HS-5 (cell line): ENCODE measurements around the gene ASF1B.
A peak's percentile ranks its signal among the peaks of the same experiment; 100 is the strongest.

ENCODE experiments used
- DNase-seq: peaks from one replicate; pipeline ENCODE4 v3.0.0-alpha.2; 2012; ENCODE audit warnings: low read depth

The ASF1B gene

DNA sequence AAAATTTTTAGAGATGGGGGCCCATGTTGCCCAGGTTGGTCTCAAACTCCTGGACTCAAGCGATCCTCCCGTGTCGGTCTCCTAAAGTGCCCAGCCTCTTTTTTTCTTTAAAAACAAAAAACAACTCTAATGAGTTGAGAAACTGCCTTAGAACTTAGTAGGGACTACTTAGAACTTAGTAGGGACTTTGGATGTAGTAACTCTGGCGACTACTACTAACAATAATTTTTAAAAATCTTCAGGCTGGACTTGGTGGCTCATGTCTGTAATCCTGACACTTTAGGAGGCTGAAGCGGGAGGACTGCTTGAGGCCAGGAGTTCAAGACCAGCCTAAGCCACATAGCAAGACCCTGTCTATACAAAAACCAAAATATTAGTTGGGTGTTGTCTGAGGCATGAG is 50.3 kb downstream of the ASF1B start:
- no peak for DNase-seq

DNA sequence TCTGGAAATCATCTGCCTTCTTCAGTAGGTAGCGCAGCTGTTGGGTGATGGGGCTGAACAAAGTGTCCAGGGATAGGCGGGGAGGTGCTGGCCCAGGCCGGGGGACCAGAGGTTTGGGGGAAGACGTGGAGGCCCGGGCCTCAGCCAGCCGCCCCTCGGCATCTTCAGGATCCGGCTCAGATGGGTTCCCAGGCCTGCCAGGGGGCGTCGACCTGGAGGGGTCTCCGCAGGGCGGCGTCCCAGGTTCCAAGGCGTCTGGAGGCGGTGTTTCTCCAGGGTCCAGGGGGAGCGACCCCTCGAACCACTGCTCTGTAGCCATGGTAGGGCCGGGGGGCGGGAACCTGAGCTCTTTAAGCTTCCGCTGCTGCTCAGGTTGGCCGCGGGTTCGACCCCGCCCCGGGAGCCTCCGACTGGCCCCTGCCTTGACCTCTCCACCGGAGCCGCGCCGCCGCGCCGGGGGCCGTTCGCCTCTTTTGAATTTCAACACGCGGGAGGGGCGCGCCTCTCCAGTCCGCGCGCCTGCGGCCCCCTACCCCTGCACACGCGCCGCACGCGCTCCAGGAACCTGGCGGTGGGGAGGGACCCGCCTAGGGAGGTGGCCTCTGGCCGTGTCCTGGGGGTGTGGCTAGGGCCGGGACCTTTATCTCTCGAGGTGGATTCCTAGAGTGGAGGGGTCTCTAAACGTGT is 50.9 kb downstream of the ASF1B start, which contains the start of gene C19orf67:
TSS of gene C19orf67 (minus strand) at position 475 of the 687 bp plus-strand sequence. CDS start at position 319, 156 bp downstream.
- DNase-seq, result no peak

DNA sequence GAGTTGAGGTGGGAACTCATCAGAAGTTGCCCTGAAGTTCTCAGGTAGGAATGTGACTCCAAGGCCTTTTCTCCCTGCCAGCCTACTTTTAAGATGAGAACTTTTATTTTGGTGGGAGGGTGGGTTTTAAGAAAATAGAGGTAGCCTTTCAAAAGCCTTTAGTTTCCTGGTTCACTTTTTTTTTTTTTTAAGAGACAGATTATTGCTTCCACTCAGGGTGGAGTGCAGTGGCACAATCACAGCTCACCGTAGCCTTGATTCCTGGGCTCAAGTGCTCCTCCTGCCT is 53.8 kb downstream of the ASF1B start:
- no peak for DNase-seq

DNA sequence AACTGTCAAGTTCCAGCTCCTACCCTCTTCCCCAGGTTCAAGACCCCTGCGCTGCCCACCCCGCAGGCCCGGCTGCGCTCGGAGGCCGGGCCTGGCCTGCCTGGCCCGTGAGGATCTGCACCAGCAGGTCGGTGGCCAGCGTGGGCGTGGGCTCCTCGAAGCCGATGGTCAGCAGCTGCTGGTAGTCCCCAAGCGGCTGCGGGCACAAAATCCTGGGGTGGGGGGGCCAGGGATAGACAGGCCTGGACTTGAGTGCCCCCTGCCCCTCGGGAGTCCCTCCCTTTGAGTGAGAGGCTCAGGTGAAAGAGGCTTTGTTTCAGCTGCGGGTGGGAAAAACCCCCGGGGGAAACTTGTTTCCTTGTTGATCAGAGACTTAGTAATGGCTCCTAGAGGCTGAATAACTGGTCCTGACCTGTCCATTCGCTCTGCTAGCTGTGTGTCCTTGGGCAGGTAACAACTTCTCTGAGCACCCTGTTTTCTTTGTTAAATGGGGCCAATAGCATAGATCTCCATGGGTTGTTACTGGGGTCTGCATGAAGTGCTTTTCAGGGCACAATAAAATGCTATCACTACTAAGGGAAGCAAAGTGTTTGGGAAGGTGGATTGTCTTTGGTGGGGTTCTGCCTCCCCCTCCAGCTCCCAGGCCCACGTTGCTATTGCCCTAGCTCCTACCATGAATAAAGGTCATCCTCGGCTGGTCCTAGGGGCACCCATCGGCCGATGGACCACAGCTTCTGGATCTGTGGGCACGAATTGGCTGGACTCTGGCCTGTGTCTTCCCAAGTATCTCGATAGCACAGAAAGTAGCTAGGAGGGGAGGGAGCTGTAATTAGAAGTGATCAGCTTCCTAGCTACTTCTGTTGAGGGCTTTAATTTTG is 54.4 kb downstream of the ASF1B start:
- DNase-seq, result no peak

DNA sequence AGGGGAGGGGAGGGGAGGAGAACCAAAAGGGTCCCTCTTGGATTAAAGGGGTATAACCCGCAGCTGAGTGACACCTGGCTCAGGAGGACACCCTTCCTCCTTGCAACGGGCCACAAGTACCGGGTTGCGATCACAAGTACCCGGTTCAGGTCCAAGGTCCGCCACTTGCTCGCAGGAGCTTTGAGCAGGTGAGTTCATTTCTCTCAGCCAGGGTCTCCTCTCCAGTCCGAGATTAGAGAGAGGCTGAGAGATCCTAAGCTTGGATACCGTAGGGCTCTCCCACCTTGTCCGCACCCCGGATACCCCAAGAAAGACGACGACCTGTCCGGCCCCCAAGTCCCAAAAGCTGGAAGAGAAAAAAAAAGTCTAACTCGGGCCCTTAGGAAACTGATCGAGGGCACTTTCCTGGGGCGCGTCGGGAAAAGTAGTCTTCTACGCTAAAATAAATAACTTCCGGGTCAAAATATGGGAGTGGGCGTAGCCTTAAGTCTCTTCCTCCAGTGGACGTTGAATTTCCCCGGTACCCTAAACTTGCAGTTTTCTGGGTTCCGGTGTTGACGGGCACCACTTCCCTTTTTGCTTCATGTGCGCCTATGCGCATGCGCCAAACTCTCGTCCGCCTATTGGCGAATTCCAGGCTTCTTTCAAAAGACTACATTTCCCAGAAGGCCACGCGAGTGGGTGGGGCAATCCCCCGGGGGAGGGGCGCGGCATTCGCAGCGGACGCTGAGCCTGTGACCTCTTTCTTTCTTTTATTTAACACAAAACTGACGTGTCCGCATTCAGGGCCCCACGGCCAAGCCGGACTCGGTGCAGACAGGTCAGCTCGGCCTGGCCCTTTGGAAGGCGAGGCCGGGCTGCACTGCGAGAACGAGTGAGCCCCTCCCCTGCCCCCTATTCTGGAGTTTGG is 55.2 kb downstream of the ASF1B start:
- peak; percentile 100 for DNase-seq

DNA sequence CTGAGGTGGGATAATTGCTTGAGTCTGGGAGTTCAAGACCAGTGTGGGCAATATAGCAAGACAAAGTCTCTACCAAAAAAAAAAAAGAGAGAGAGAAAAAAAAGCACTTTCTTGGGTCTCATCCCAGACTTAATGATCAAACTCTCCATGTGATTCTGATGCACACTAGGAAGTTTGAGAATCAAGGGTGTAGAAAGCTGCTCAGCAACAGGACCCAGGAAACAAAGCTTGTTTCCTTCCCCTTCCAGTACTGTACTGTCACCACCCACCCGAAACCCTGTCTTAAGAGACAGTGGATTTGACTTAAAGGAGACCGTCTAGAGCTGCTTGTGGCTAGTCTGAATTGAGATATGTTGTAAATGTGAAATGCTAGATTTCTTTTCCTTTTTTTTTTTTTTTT is 58.0 kb downstream of the ASF1B start:
- no peak for DNase-seq

DNA sequence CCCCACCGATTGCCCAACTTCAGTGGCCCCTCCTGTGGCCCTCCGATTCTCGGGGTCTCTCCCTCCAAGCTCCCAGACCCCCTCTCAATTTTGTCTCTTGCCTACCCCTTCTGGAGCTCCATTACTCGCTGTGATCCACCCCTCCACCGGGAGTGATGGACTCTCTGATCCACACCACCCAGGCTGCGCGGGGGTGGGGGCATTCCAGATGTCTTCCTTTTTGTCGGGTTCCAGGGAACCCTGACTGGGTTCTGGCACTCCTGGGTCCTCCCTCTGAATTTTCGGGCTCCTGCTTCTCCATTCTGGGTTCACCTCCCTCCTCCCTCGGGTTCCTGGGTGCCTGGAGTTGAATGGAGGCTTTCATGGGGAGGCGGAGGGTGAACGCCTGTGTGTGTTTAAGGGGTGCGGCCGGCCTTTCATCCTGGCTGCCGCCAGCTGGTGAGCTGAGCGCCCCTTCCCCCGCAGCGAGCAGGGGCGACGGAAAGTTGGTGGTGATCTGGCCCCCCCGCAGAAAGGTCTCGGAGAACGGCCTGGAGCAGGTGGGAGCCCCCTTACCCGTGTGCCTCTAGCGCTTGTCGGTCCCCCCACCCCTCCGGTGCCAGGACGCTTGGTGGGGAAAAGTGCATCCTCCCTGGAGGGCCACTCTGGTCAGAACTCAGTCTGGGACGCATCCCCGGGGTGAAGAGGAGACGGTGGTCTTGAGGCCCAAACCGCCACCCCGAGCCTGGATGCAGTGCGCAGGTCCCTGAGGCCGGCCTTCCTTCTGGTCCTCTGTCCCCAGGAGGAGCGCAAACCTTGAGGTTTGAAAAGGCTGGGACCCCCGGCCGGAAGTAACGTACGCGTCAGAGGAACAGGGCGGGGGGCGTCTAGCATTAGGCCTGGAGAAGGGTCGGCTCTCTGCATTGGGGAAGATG is 62.2 kb downstream of the ASF1B start:
- DNase-seq, result peak; percentile 35

DNA sequence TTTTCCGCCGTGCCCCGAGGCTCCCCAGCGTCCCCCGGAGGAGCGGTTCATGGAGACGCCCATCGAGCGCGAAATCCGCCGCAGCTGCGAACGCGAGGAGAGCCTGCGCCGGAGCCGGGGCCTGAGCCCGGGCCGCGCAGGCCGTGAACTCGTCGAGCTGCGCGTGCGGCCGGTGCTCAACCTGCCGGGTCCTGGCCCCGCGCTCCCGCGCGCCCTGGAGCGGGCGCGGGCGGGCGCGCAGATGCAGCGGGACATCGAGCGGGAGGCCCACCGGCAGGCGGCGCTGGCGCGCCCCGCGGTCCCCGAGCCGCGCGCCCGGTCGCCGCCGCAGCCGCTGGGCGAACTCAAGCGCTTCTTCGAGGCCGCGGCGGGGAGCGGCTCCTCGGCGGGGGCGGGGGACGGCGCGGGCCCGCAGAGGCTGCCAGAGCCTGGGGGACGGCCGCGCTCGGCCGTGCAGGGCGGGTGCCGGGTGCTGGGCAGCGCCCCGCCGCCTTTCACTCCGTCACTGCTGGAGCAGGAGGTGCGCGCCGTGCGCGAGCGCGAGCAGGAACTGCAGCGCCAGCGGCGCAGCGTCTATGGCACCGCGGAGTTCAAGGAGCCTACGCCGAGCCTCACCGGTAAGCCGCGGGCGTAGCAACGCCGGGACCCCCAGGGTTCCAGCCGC is 63.0 kb downstream of the ASF1B start:
- DNase-seq, result peak; percentile 58

DNA sequence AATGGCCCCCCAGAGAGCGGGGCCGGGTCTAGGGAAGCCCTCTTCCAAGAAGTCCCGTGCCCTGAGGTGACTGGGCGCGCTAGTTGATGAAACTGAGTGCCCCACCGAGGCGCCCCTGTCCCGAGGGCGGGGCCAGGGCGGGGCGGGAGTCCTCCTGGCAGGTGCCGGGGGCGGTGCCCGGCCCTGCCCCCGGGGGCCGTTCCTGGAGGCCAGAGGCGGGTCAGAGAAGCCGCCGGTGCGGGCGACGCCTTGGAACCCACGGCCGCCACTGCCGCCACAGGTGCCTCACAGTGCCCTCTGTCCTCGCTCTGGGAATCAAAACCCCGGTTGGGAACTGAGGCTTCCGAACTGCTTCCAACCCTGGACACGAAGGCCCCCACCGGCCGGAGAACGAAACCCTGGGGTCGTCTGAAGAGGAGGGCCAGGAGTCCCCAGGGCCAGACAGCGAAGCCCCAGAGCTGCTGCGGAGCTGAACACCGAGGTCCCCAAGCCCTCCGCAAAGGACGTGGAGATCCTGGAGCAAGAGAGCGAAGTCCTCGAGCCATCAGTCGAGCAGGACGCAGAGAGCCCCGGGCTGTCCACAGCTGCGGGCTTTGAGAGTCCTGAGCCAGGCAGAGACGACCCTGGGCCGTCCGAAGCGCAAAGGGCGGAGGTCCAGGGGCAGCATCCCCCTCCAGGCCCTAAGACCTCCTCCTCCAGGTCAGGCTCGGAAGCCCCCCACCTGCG is 63.7 kb downstream of the ASF1B start, which contains the start of gene MISP3:
TSS of gene MISP3 (plus strand) at position 252 of the 726 bp plus-strand sequence. CDS start 524 bp downstream, outside the sequence.
- no peak for DNase-seq

DNA sequence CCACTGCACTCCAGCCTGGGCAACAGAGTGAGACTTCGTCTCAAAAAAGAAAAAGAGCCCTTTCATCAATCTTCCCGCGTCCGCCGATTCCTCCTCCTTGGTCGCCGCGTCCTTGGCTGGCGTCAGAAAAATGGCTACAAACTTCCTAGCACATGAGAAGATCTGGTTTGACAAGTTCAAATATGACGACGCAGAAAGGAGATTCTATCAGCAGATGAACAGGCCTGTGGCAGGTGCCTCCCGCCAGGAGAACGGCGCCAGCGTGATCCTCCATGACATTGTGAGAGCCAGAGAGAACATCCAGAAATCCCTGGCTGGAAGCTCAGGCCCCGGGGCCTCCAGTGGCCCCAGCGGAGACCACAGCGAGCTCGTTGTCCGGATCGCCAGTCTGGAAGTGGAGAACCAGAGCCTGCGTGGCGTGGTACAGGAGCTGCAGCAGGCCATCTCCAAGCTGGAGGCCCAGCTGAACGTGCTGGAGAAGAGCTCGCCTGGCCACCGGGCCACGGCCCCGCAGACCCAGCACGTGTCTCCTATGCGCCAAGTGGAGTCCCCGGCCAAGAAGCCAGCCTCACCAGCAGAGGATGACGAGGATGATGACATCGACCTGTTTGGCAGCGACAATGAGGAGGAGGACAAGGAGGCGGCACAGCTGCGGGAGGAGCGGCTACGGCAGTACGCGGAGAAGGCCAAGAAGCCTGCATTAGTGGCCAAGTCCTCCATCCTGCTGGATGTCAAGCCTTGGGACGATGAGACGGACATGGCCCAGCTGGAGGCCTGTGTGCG is 65.9 kb downstream of the ASF1B start:
- no peak for DNase-seq
